Measurements from ENCODE around the gene UBFD1.
"Not testable (repeated sequence)": the region's sequence is repeated elsewhere in the genome, so short reads cannot be mapped to it uniquely, and the experiment has no call there.

DNA sequence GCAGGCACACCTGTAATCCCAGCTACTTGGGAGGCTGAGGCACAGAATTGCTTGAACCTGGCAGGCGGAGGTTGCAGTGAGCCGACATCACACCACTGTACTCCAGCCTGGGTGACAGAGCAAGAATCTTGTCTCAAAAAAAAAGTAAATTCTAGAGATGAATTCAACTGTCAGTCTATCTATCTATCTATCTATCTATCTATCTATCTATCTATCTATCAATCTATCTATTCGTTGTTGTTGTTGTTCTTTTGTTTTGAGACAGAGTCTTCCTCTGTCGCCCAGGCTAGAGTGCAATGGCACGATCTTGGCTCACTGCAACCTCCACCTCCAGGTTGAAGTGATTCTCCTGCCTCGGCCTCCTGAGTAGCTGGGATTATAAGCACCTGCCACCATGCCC lies 53.4 kb downstream of the UBFD1 start:
- TF ChIP-seq CTCF (IDR thresholded peaks at IDR 0.05; ENCODE audit: low read depth, low read length); EZH2phosphoT487 (IDR thresholded peaks at IDR 0.05; ENCODE audit: low read depth): not testable (repeated sequence)

Measured in OCI-LY3 (cell line).